HG02678 (cell line): ENCODE data around the gene TMEM151B.

Experiments used
- ATAC-seq: cut with Tn5 transposase; IDR thresholded peaks from one replicate; pipeline ENCODE4 v1.9.1; 2021; ENCODE audit warnings: mild to moderate bottlenecking, moderate library complexity; ENCODE audit not compliant: unreplicated experiment

Gene TMEM151B

DNA sequence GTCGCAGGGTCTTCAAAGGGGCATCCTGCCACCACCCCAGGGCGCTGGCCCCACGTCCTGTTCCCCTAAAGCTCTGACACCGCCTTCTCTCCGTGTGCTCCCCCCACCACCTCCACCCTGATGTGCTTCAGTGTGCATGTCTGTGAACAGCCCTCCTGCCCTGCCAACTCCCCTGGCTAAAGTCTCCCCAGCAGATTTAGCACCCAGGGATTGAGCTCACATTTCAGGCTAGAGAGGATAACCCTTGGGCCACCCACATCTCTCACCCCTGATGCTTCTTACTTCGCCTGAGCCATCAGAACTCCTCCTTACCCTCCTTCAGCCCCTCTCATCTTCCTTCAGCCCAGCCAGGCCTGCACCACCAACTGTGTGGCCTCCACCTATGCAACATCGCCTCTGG lies 7.5 kb downstream of the TMEM151B start:
- ATAC-seq: no peak

- ATAC-seq: no peak
Observed at GRCh38 chr6:44278315-44278714, 8.1 kb downstream of the TMEM151B start.

DNA sequence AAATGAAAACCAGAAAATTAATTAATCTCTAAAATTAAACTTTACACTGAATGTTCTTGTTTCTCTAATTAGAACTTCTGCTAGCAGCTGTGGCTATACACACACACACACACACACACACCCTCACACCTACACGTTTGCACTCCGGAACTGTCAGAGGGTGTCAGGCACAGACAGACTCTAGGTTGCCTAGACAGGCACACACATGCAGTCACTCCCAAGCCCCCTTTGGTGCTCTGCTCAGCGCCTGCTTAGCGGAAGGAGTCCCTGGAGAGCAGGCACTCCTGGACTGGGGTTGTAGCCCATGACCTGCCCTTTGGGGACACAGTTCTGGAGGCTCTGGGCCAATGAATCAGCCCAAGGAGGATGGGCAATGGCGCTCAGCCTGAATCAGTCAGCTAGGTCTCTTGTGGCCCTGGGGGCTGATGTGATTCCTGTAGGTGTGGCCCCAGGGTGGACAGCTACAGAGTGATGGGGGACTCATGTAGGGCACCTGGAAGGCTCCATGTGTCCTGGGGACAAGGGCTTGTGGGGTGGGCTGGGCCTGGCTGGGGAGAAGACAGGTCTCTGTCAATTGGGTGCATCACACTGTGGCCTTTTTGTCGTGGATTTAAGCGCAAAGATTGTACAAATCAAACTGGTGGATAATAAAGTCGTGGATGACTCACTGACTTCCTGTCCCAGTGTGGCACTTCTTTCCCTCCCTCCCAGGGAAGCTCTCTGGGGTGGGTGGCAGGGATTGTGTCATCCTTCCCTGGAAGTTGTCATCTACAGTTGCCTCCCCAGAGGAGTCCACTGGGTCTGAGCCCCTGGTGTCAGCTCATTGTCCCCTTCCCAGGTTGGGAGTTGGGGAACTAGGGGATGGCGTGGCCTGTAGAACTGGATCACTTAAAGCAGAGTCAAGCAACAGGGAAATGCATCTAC lies 8.8 kb downstream of the TMEM151B start:
- no peak for ATAC-seq

DNA sequence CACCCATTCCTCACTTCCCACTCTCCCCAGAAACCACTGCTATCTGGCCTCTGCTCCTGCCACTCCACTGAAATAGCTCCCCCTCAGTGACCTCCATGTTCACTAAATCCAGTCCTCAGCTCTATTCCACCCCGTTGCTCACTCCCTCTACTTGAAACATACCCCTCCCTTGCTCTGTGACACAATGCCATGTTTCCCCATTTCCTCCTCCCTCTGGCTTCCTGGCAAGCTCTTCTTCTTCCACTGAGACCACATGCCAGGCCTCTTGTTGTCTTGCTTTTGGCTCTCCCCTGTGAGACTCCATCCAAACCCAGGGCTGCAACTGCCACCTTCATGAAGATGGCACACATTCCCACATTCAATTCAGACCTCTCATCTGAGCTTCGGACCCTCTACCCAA lies 13.9 kb downstream of the TMEM151B start:
- ATAC-seq: no peak

DNA sequence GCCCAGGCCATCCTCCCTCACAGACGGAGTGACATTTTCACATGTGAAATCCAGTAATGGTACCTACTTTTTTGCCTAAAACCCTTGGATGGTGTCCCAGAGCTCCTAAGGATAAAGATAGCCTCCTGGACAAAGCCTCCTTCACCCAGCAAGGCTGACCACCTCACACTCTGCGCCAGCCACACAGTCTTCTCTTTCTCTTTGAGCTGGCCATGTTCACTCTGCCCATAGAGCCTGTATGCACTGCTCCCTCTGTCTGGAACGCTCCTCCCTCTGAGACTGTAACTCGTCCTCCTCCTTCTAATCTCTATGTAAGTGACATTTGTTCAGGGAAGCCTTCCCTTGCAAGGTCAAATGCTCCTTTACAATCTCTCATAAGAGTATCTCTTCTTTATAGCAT lies 14.6 kb downstream of the TMEM151B start:
- no peak for ATAC-seq

- no peak for ATAC-seq
Observed at GRCh38 chr6:44285552-44286284, 15.5 kb downstream of the TMEM151B start.

GRCh38 chr6:44286285-44286565 lies 16.0 kb downstream of the TMEM151B start:
- ATAC-seq: no peak

DNA sequence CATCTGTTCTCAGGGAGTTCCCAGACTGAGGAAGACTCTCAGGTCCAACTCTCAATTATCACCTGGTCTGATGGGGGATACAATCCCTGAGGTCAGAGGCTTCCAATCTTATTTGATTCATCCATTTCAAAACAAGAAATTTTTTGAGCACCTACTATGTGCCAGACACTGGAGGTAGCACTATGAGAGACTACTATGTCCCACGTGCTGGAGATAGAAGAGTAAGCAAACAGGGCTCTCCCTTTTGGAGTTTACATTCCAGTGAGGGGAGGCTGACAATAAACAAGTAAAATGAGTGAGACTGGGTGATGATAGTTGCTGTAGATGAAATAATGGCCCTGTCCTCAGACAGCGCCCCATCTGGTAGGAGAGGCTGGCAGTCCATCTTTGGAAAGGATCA lies 16.5 kb downstream of the TMEM151B start:
- no peak for ATAC-seq

DNA sequence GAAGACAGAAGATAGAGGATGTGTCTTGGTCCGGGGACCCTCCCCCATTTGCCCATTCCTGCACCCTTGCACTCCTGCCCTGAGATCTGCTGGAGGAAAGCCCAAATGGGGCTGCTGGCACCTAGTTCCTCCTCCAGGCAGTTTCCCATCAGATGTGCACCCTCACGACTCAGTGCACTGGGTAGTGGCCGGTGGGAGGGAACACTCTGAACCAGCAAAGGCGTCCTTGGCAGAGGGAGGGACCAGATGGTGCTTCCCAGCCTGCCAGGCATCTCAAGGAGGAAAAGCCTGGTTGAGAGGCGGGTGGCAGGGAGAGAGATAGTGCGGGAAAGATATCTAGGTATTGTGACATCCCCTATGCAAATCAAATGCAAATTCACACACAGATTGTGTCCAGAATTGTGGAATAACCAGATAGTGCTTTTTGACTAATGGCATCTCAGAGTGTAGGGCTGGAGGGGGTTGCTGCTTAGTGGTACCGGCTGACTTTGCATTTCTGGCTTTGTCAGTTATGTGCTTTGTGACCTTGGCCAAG lies 19.5 kb downstream of the TMEM151B start:
- no peak for ATAC-seq

DNA sequence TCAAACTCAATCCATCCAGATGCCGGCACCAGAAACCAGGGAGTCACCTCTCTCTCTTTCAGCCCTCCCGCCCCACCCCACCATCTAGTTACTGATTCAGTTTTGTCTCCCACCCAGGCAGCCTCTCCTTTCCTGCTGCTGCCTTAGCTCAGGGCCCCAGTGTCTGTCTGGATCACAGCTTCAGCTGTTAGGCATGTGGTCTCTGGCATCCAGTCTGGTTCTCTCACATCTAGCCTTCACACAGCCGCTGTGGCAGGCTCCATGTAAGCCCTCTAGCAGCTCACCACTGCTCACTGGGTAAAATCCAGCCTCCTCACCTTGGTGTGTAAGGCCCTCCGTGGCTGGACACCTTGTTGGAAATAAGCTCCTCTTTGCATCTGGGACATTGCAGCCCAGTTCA lies 21.6 kb downstream of the TMEM151B start:
- ATAC-seq: no peak

DNA sequence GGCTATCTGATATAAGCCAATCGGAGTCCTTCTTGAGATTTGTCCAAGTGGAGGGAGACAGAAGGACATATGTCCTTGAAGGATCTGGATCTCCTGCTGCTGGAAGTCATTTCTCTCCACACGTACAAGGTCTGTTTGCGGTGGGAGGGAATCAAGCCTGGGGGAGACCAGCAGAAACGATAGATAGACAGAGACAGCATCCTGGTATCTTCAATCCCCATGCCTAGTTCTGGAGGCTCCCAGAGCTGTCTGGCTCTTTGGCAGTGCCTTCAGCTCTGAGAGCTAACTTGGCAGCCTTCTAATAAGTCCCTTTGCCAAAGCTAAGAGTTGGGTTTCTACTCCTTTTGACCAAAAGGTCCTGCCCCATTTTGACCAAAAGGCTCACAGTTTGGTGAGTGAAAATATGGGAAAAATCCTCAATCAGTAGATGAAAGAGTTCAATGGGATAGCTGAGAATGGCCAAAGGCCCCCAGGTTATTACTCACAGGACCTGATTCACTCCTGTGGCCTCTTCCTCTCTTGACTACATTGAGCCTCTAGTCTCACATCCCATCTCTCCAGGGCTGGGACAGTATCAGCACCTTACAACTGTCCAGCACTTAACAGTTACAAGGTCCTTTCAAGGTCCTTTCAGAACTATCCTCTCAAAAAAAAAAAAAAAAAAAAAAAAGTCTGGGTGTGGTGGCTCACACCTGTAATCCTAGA lies 22.6 kb downstream of the TMEM151B start:
- no peak for ATAC-seq

DNA sequence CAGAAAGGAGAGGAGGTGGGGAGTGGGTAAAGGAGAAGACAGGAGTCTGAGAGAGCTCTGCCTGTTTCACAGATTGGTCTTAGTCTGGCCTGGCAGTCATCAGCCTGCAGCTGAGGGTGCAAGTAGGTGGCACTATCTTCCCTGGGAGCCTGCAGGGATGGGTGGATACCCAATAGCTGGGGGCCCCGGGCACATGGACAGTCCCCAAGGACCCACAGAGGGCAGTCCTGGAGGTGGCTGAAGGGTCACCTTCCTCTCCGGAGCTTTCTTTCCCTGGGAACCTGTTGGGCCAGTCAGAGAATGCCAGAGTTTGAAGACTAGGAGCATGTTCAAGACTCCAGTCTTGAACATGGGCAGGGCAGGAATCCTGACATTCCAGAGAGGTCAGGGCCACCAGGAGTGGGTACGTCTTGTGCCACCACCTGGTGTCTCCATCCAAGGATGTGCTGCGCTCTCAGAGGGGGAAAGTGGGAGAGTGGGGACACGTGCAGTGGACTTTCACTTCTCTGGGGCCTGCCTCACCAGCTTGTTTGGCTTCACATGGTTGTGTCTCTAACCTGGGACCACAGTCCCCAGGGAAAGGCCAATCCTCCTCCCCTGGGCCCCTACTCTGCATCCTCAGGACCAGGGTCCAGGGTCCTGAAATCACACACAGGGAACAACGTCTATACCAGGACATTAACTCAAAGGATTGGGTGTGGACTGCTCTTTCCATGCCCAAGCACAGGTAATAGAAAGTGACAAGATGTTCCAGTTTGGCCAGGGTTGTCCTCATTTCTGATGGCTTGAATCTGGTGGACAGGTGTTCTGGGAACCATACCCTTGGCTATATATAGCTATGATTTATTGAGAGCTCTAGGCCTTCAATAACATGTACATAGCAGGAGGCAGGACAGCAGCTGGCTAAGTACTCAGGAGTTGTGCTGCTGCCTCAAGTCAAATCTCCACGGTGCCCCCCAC lies 24.9 kb downstream of the TMEM151B start:
- ATAC-seq: no peak

DNA sequence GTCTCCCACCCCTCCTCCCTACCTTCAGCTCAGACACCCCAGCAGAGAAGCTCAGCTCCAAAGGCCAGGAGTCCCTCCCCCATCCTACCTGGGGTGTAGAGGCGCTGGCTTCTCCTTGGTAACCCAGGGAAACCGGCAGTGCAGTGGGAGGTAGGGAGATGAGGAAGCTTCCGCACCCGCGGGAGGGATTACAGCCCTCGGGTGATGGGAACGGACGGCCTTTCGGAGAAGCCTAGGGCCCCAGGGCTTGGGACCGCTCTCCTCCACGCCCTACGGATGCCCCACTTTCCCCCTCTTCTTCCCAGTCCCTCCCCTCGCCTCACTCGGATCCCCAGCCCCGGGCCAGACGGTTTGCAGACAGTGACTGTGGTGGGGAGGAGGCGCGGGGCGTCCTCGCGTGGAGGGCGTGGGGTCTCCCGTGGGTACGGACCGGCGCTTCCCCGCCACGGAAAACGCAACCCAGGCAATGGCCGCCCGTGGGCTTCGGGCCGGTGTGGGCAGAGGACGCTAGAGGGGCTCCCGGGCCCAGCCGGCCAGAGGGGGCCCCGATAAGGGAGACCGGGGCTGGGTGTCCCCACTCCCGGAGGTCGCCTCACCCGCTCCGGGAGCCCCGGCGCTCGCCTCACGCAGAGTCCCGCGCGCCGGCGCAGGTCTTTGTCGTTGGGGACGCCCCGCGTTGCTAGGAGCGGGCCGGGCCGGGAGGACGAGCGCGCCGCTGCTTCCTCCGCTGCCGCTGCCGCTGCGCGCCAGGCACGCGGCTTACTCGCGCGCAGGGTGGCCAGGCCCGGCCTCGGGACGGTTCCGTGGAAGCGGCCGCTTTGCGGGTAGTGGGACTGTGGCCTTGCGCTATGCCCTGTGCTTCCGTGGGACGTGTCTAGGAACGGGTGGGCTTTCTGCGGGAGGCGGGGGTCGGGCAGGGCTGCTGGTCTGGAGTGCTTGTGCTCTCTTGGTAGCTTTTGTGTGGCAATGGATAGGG lies 27.1 kb downstream of the TMEM151B start:
- no peak for ATAC-seq

DNA sequence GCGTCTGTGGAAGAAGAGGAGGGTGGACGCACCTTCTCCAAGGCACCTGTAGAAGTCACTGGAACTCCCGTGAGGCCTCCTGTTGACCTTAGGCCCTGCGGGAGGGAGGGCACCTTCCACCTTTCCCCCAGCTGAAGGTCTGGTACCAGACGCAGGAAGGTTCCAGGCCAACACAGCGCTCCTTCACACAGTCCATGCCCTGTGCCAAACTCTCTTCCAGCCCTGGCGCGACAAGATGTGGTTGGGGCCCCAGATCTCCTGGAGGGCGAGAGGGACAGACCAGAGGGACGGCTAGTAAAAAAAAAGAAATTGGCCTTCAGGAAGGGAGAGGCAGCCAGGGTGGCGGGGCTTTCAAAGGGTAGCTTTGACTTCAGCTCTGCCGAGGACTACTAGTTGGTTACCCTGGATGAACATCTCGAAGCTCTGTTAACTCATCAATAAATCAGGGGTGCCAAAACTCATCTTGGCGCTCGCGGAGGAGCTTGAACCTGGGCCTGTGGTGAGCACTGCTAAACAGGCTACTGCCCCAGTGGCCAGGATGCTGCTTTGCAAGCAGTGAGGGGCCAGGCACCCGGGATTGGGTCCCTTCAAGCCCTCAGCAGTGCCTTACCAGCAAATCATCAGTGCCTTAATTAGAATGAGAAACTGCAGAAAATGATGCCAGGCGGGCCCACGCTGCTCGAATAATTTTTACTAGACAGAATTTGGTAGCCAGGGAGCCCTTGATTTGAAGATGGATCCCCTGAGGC lies 28.0 kb downstream of the TMEM151B start:
- no peak for ATAC-seq

GRCh38 chr6:44298864-44299263 lies 28.6 kb downstream of the TMEM151B start:
- ATAC-seq: no peak

- no peak for ATAC-seq
Observed at GRCh38 chr6:44300292-44300823, 30.1 kb downstream of the TMEM151B start.

- ATAC-seq: no peak
Observed at GRCh38 chr6:44301106-44301505, 30.9 kb downstream of the TMEM151B start.
